Lung (tissue), 12 donors: ENCODE results near the gene CYSLTR2. TPM values are rescaled to one million over a fixed set of nuclear protein-coding genes. Genes with fewer than 3 reads are reported as not detected.

ENCODE experiments used
- ATAC-seq: fragments of 200-7000 bp; cut with Tn5 transposase; one replicate; pipeline ENCODE4 v1.9.1; 2020; ENCODE audit warnings: moderate number of reproducible peaks; ENCODE audit not compliant: insufficient read depth, low FRiP score
- DNase-seq, 3 donors: peaks; one replicate each; pipeline ENCODE4 v3.0.0-alpha.2; 2013 to 2017
- H3K27ac ChIP-seq, 2 donors: one replicate each; pipeline ENCODE4 v1.5.1; 2013; ENCODE audit warnings: mild to moderate bottlenecking in 2 of 2, moderate library complexity in 2 of 2, control low read depth in 1 of 2, inconsistent platforms in 1 of 2, low read depth in 1 of 2, low read length in 1 of 2
- H3K27me3 ChIP-seq, 3 donors: one replicate each; pipeline ENCODE4 v1.5.1; 2013; ENCODE audit warnings: low read length in 2 of 3; ENCODE audit not compliant: control insufficient read depth in 3 of 3, insufficient read depth in 3 of 3
- H3K36me3 ChIP-seq, 4 donors: one replicate each; pipeline ENCODE4 v1.5.1; 2013; ENCODE audit warnings: low read length in 4 of 4, mild to moderate bottlenecking in 1 of 4, moderate library complexity in 1 of 4; ENCODE audit not compliant: control insufficient read depth in 4 of 4, insufficient read depth in 4 of 4
- H3K4me1 ChIP-seq, 5 donors: one replicate each; pipeline ENCODE4 v1.5.1; 2013; ENCODE audit warnings: low read length in 5 of 5, mild to moderate bottlenecking in 2 of 5, moderate library complexity in 1 of 5; ENCODE audit not compliant: control insufficient read depth in 5 of 5, insufficient read depth in 5 of 5
- H3K4me3 ChIP-seq: one replicate; pipeline ENCODE4 v1.5.1; 2013; ENCODE audit warnings: mild to moderate bottlenecking, control low read depth, moderate library complexity
- H3K9ac ChIP-seq, 2 donors: one replicate each; pipeline ENCODE4 v1.5.1; 2013; ENCODE audit warnings: low read length in 2 of 2, control low read depth in 1 of 2; ENCODE audit not compliant: insufficient read depth in 1 of 2
- H3K9me3 ChIP-seq, 4 donors: one replicate each; pipeline ENCODE4 v1.5.1; 2013; ENCODE audit warnings: low read length in 3 of 4, mild to moderate bottlenecking in 1 of 4, moderate library complexity in 1 of 4; ENCODE audit not compliant: control insufficient read depth in 4 of 4, insufficient read depth in 3 of 4
- CTCF ChIP-seq: IDR thresholded peaks from 2 replicates; pipeline ENCODE4 v1.5.1; 2012; ENCODE audit warnings: mild to moderate bottlenecking; ENCODE audit errors: control extremely low read depth, extremely low read depth
- WGBS, 2 donors: extraction: QIAGEN DNeasy Blood & Tissue Kit; methylation state at CpG; one replicate each; pipeline ENCODE4 v1.1.7; 2013; 5-methylcytosine and 5-hydroxymethylcytosine counted together
- polyA plus RNA-seq, 2 donors: library from polyadenylated mRNA; stranded (reverse); fragments of 200-250 nt; gene quantifications; one replicate each; pipeline ENCODE4 v1.2.1, GENCODE V29; 2013
- total RNA-seq, 2 donors: library from RNA; depleted of rRNA in 1 of 2; stranded (reverse); fragments of >200 nt in 1 of 2; gene quantifications; one replicate each; pipeline ENCODE4 v1.2.1, GENCODE V29; 2014 to 2021
- donor health status: control.
- donor health status: control.
- donor health status: Bipolar disorder and iron deficiency.
- donor health status: healthy.
- donor health status: DM: yes; HTN: yes; CAD: no.

Gene CYSLTR2
- total and polyA plus RNA-seq, 4 donors: 0.32 to 0.92 (median 0.54) TPM

GRCh38 chr13:48712141-48712540, 58.4 kb downstream of the CYSLTR2 start:
- Histone ChIP-seq H3K4me3 (no peak overlapping the region), H3K27me3 (no peaks in the 10 kb centered on the region), H3K36me3 (no peaks in the 10 kb centered on the region), H3K9me3 (peaks cover 2 to 4% (median 3%) of the 10 kb centered on the region in 4 donors), H3K27ac (no peak overlapping the region), H3K9ac (no peak overlapping the region), H3K4me1 (no peaks in the 10 kb centered on the region)
- ATAC-seq: no peak
- no peak for DNase-seq
- no peak for TF ChIP-seq CTCF

DNA sequence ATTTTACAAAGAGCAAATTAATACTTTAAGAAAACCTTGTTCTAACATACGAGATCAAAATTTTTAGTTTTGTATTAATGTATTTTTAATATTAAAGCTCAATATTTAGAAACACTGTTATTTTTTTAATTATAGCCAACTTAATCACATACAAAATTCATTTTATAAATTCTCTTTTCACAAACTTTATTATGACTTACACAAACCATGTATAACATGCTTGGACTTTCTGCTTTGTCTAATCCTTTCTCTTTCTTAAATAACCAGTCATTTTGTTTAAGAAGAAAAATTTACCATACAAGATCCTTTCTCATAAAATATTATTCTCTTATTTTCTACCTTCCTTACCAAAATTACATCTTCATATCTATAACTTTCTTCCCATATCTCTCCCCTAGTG, 62.2 kb downstream of the CYSLTR2 start:
- 87 to 97% methylated on average over 1 of the region's 1 CpG for WGBS, 2 donors

GRCh38 chr13:48720621-48721020, 66.9 kb downstream of the CYSLTR2 start:
- H3K4me3 ChIP-seq: no peak overlapping the region
- no peak overlapping the region for H3K9ac ChIP-seq
- H3K36me3 ChIP-seq: no peaks in the 10 kb centered on the region
- WGBS, 2 donors: 71 to 82% methylated on average over 4 of the region's 4 CpGs
- no peaks in the 10 kb centered on the region for H3K27me3 ChIP-seq
- peak in 2 of 3 donors; percentile 70 to 78 for DNase-seq
- ATAC-seq: no peak
- no peak overlapping the region for H3K27ac ChIP-seq
- TF ChIP-seq CTCF: no peak
- peaks cover 0 to 11% (median 0%) of the 10 kb centered on the region in 5 donors for H3K4me1 ChIP-seq
- peaks cover 0 to 10% (median 7%) of the 10 kb centered on the region in 4 donors for H3K9me3 ChIP-seq

More for the DNA sequence above, 62.2 kb downstream of the CYSLTR2 start:
- no peak for TF ChIP-seq CTCF
- peaks cover 0 to 8% (median 0%) of the 10 kb centered on the region in 5 donors for H3K4me1 ChIP-seq
- H3K27ac ChIP-seq: no peak overlapping the region
- H3K4me3 ChIP-seq: no peak overlapping the region
- no peak overlapping the region for H3K9ac ChIP-seq
- no peaks in the 10 kb centered on the region for H3K36me3 ChIP-seq
- ATAC-seq (no peak), DNase-seq (no peak)
- no peaks in the 10 kb centered on the region for H3K27me3 ChIP-seq
- H3K9me3 ChIP-seq: peaks cover 0 to 12% (median 9%) of the 10 kb centered on the region in 4 donors

- H3K4me3 ChIP-seq: no peak overlapping the region
- no peak for ATAC-seq
Measured at GRCh38 chr13:48723168-48723567, 69.4 kb downstream of the CYSLTR2 start.

More at GRCh38 chr13:48723168-48723567, 69.4 kb downstream of the CYSLTR2 start:
- Histone ChIP-seq H3K27me3 (no peaks in the 10 kb centered on the region), H3K9ac (no peak overlapping the region), H3K4me1 (peaks cover 0 to 27% (median 0%) of the 10 kb centered on the region in 5 donors), H3K9me3 (peaks cover 0 to 5% (median 2%) of the 10 kb centered on the region in 4 donors), H3K36me3 (no peaks in the 10 kb centered on the region), H3K27ac (no peak overlapping the region)
- TF ChIP-seq CTCF: no peak
- no peak for DNase-seq
- WGBS, 2 donors: 100% methylated on average over 1 of the region's 1 CpG
